Left ventricle myocardium inferior (tissue), 1 donor: ENCODE measurements around the gene AP2B1. TPM values are rescaled to one million over a fixed set of nuclear protein-coding genes. Genes with fewer than 3 reads are reported as not detected.
A peak's percentile ranks its signal among the peaks of the same experiment; 100 is the strongest.

Experiments
- DNase-seq: peaks from one replicate; pipeline ENCODE4 v3.0.0-alpha.2; 2020
- H3K27ac ChIP-seq: fragments of 200-600 bp; replicated peaks from 2 replicates; pipeline ENCODE4 v1.8.0; 2021
- H3K27me3 ChIP-seq: fragments of 200-600 bp; 2 replicates; pipeline ENCODE4 v1.8.0; 2021; ENCODE audit warnings: low read depth
- H3K36me3 ChIP-seq: fragments of 200-600 bp; 2 replicates; pipeline ENCODE4 v1.8.0; 2021
- H3K4me1 ChIP-seq: fragments of 200-600 bp; 2 replicates; pipeline ENCODE4 v1.8.0; 2021
- H3K4me3 ChIP-seq: fragments of 200-600 bp; 2 replicates; pipeline ENCODE4 v1.8.0; 2021; ENCODE audit warnings: mild to moderate bottlenecking, moderate library complexity
- H3K9me3 ChIP-seq: fragments of 200-600 bp; replicated peaks from 2 replicates; pipeline ENCODE4 v1.8.0; 2021
- CTCF ChIP-seq: fragments of 200-600 bp; IDR thresholded peaks from 2 replicates; pipeline ENCODE4 v1.8.0; 2021; ENCODE audit warnings: antibody characterized with exemption, mild to moderate bottlenecking, borderline replicate concordance
- intact Hi-C: fragments of 100-400 bp; cut with micrococcal nuclease; formaldehyde crosslinking; loops from one replicate; pipeline ENCODE4 v1.11.0; 2022
- total RNA-seq: library from RNA; stranded (reverse); fragmentation: NEBNext Ultra II Directional; extraction: Animal tissue kit (Norgen Biotek cat#: 25700); gene quantifications from one replicate; pipeline ENCODE4 v1.2.1, GENCODE V29; 2021
- donor health status: DM: no; HTN: yes; CAD: no; lungs with severe emphysema.

AP2B1 gene
- total RNA-seq, 1 donor from 2014 or later = 113 TPM

GRCh38 chr17:35735036-35735805 is 148.1 kb downstream of the AP2B1 start:
- Histone ChIP-seq H3K4me1 (peaks cover 21% of the 10 kb centered on the region), H3K27ac (no peak overlapping the region)

GRCh38 chr17:35736236-35736635 is 149.1 kb downstream of the AP2B1 start:
- H3K4me1 ChIP-seq = peaks cover 16% of the 10 kb centered on the region
- no peaks in the 10 kb centered on the region for H3K9me3 ChIP-seq
- intact Hi-C loops = no loop called here
- no peak for TF ChIP-seq CTCF
- H3K27me3 ChIP-seq = peaks cover 9% of the 10 kb centered on the region
- no peak overlapping the region for H3K27ac ChIP-seq
- DNase-seq = no peak
- no peaks in the 10 kb centered on the region for H3K36me3 ChIP-seq
- H3K4me3 ChIP-seq = no peak overlapping the region

More at GRCh38 chr17:35735036-35735805, 148.1 kb downstream of the AP2B1 start:
- no peak for DNase-seq
- no peaks in the 10 kb centered on the region for H3K27me3 ChIP-seq
- no peak for TF ChIP-seq CTCF
- H3K36me3 ChIP-seq = no peaks in the 10 kb centered on the region
- intact Hi-C loops = no loop called here
- H3K9me3 ChIP-seq = no peaks in the 10 kb centered on the region
- no peak overlapping the region for H3K4me3 ChIP-seq

- no peaks in the 10 kb centered on the region for H3K36me3 ChIP-seq
- no peak overlapping the region for H3K27ac ChIP-seq
- no peak overlapping the region for H3K4me3 ChIP-seq
- intact Hi-C loops = no loop called here
- DNase-seq = no peak
- TF ChIP-seq CTCF = no peak
- H3K4me1 ChIP-seq = peaks cover 11% of the 10 kb centered on the region
- peaks cover 33% of the 10 kb centered on the region for H3K27me3 ChIP-seq
- no peaks in the 10 kb centered on the region for H3K9me3 ChIP-seq
Observed at GRCh38 chr17:35738519-35739133, 151.5 kb downstream of the AP2B1 start.

- Histone ChIP-seq H3K36me3 (no peaks in the 10 kb centered on the region), H3K4me1 (peaks cover 11% of the 10 kb centered on the region), H3K4me3 (no peak overlapping the region), H3K27ac (no peak overlapping the region), H3K9me3 (no peaks in the 10 kb centered on the region), H3K27me3 (peaks cover 49% of the 10 kb centered on the region)
- intact Hi-C loops = no loop called here
- no peak for DNase-seq
- no peak for TF ChIP-seq CTCF
Observed at GRCh38 chr17:35740216-35740615, 153.1 kb downstream of the AP2B1 start.

GRCh38 chr17:35740997-35741931 is 154.1 kb downstream of the AP2B1 start:
- Histone ChIP-seq H3K27me3 (peaks cover 60% of the 10 kb centered on the region), H3K27ac (no peak overlapping the region), H3K4me3 (peak overlapping the region; percentile 53), H3K4me1 (peaks cover 11% of the 10 kb centered on the region), H3K36me3 (no peaks in the 10 kb centered on the region), H3K9me3 (no peaks in the 10 kb centered on the region)
- no peak for TF ChIP-seq CTCF
- intact Hi-C loops = no loop called here
- no peak for DNase-seq
